Prostate gland (tissue), 2 donors: ENCODE measurements around the gene MKRN1.

Experiments
- POLR2A ChIP-seq: fragments of 450-650 bp; IDR thresholded peaks from one replicate; pipeline ENCODE4 v1.6.1; 2016; ENCODE audit warnings: antibody characterized with exemption, mild to moderate bottlenecking
- TF ChIP-seq, protein P1 (sequence below), 4 experiments: fragments of 200-600 bp in 2 of 4; fragments of 450-650 bp in 2 of 4; sonication (generic) in 2 of 4; IDR thresholded peaks; 1 replicate in 3 of 4; 2 replicates in 1 of 4; pipeline ENCODE4 v1.5.1; 2016 to 2019; ENCODE audit warnings: antibody characterized with exemption in 4 of 4, mild to moderate bottlenecking in 2 of 4, moderate library complexity in 2 of 4

DNA sequence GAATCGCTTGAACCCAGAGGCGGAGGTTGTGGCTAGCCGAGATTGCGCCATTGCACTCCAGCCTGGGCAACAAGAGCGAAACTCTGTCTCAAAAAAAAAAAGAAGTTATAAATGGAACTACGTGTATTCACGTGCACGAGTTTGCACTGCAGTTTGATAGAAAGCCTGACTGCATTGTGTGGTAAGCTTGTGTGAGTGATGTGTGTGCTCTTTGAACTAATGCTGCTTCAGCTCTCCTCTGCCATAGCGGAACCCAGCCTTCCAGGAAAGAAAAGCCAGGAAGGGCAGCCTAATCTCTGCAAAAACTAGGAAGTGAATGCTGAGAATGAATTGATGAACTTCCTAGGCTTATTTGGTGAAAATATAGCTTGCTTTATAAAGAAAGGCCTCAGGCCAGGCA is 15.6 kb upstream of the MKRN1 start:
- TF ChIP-seq, protein P1, sequence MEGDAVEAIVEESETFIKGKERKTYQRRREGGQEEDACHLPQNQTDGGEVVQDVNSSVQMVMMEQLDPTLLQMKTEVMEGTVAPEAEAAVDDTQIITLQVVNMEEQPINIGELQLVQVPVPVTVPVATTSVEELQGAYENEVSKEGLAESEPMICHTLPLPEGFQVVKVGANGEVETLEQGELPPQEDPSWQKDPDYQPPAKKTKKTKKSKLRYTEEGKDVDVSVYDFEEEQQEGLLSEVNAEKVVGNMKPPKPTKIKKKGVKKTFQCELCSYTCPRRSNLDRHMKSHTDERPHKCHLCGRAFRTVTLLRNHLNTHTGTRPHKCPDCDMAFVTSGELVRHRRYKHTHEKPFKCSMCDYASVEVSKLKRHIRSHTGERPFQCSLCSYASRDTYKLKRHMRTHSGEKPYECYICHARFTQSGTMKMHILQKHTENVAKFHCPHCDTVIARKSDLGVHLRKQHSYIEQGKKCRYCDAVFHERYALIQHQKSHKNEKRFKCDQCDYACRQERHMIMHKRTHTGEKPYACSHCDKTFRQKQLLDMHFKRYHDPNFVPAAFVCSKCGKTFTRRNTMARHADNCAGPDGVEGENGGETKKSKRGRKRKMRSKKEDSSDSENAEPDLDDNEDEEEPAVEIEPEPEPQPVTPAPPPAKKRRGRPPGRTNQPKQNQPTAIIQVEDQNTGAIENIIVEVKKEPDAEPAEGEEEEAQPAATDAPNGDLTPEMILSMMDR (IDR thresholded peaks at IDR 0.05) = no peak
- TF ChIP-seq POLR2A = no peak
